NCI-H524 (cell line): Measurements from ENCODE around the gene ABHD10.

Experiments used
- DNase-seq, 2 experiments: peaks; one replicate each; lab custom pipeline; 2025; lab: John Stamatoyannopoulos, UW

The ABHD10 gene

DNA sequence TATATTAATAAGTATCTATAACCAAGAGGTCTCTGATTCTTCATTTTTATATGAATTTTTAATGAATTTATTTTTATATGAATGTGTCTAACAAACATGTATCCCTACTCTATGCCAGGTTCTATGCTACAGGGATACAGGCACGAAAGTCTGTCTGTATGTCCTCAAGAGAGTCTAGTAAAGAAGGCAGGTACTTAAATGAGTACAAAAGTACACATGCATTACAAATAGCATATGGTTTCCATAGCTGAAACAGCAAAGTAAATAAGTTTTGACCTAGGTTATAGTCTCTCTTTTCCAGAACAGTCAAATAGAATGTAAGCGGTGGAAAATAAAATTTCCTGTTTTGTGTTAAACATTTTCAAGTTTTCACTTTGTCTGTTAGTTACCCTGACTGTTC is 13.3 kb upstream of the ABHD10 start:
- no peak for DNase-seq

GRCh38 chr3:111967068-111967467 is 11.8 kb upstream of the ABHD10 start:
- no peak for DNase-seq

GRCh38 chr3:111967651-111968274 is 11.1 kb upstream of the ABHD10 start:
- DNase-seq: peak; percentile 46 to 78

GRCh38 chr3:111968319-111969054 is 10.3 kb upstream of the ABHD10 start:
- DNase-seq: no peak

- no peak for DNase-seq
These were observed 8.4 kb upstream of the ABHD10 start for GRCh38 chr3:111970376-111970775.

DNA sequence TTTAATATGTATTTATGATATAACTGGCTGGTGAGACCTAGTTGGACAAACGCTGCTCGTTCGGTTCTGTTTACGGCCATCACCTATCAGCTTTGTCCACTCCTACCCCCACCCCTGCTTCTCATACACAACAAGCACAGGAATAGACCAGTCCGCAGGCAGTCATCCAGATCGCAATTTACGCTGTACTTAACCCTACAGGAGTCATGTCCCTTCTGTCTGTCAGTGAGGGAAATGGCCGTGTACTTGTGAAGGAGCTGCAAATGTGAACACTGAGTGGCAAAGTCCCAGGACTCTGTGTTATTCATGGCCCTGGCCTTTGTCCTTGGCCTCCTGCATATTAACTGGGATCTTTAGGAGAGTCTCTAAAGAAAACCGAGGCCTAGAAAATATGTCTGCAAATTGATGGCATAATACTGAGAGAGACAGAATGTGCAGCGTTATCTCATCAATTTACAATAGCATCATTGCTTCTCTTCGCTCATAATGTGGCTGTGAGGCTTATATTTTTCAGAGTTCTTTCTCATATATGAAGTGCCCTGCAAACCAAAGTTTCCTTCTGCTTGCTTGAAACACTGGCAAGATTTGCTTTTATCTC is 7.2 kb upstream of the ABHD10 start:
- DNase-seq: no peak

GRCh38 chr3:111972891-111973290 is 5.9 kb upstream of the ABHD10 start:
- DNase-seq: no peak

DNA sequence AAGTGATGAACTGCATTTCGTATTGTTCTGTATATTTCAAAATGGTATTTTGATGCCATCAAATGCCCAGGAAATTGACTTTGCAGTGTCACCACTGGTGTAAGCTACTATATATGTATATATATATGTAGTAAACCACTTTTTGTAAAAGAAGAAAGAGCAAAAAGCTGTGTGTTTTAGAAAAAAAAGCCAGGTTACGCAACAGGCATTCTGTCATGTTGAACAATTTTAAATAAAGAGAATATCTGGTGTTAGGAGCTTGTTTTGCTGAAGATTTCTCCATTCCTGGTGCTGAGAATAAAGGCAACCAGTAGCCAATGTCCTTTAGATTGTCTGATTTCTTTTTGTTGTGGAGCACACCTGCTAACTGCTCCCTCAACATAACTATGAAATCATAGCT is 3.7 kb upstream of the ABHD10 start:
- no peak for DNase-seq

GRCh38 chr3:111976254-111976653 is 2.6 kb upstream of the ABHD10 start:
- DNase-seq: no peak

DNA sequence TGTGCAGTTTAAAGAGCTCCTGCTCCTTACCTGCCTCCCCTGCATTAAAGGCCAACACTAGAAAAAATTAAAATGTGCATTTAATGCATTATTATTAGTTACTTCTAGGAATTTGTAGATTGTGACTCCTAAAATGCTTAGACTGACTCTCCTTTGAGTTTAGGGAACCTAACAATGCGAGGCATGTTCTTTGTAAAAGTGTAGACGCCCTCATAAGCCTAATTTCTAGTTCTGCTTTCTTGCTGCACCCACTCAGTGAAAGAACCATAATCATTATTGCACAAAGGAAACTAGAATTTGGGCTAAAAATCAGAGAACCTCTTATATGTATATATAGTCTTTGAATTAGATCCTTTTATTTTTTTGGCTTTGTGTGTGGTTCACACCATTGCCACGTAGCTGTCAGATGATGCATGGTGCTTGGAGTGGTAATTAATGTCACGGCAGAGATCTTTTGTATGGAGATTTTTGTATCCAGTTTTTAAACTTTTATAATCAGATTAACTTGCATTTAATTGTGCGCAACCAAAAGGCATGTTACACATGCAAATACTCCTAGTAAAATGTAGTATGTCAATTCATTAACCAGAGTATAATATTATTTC is 710 bp downstream of the ABHD10 start:
- DNase-seq: peak in 1 of 2 experiments; percentile 35

DNA sequence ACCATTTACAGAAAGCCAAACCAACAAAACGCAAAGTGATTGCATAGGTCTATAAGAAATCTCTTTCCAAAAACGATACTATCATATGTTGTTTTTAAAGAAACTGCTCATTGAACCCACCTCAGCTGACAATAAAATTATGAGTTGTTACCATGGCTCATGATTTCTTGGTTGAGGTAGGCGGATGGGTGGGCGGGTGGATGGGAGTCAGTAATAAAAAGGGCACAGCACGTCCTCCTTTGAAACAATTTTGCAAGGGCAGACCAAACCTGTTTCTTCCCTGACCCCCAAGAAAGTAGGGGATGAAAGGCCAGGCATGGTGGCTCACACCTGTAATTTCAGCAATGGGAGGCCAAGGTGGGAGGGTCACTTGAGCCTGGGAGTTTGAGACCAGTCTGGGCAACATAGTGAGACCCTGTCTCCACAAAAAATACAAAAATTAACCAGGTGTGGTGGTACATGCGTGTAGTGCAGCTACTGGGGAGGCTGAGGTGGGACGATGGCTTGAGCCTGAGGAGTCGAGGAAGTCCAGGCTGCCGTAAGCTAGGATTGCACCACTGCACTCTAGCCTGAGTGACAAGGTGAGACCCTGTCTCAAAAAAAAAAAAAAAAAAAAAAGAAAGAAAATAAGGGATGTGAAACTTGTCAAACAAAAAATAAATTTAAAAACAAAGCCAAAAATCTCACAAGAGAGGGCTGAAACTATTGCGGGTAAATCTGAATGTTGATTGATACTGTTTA is 2.1 kb downstream of the ABHD10 start:
- no peak for DNase-seq

DNA sequence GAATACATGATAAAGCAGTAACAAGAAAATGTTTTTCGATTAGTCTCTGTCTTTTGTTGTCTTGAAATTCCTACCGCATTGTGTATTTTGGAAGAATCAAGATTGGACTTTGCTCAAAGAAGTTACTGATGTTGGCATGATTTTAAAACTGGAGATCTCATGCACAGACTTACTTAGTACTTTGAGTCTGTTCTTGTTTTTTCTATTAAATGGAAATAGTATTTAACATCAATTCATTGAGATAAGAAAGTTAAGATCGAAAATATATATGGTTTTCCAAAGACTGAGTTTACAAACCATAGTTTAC is 2.6 kb downstream of the ABHD10 start:
- no peak for DNase-seq

- no peak for DNase-seq
These were observed 5.9 kb downstream of the ABHD10 start for GRCh38 chr3:111984636-111985298.

DNA sequence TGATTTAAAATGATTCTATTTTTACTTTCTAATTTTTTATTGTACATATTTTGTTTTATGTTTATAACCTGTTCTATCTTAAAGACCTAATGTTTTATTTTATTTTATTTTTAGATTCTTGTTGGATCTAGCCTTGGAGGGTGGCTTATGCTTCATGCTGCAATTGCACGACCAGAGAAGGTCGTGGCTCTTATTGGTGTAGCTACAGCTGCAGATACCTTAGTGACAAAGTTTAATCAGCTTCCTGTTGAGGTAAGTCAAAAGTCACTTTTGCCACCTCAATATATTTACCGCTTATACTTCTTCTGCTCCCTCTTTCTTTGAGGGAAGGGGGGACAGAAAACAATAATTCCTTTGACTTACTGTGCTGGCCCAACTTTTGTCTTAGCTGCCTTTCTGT is 8.0 kb downstream of the ABHD10 start:
- no peak for DNase-seq

GRCh38 chr3:111989061-111989678 is 10.3 kb downstream of the ABHD10 start:
- DNase-seq: peak; percentile 60 to 72

DNA sequence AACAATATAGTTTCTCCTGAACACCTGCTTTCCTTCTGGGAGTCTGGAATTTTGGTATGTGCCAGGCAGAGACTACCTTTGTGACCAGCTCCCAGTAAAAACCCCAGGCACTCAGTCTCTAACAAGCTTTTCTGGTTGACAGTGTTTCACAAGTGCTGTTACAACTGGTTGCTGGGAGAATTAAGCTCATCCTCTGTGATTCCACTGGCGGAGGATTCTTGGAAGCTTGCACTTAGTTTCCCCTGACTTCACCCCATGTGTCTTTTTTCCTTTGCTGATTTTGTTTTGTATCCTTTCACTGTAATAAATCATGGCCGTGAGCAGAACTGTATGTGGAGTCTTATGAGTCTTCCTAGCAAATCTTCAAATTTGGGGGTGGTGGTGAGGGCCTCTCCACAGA is 14.2 kb downstream of the ABHD10 start:
- no peak for DNase-seq

DNA sequence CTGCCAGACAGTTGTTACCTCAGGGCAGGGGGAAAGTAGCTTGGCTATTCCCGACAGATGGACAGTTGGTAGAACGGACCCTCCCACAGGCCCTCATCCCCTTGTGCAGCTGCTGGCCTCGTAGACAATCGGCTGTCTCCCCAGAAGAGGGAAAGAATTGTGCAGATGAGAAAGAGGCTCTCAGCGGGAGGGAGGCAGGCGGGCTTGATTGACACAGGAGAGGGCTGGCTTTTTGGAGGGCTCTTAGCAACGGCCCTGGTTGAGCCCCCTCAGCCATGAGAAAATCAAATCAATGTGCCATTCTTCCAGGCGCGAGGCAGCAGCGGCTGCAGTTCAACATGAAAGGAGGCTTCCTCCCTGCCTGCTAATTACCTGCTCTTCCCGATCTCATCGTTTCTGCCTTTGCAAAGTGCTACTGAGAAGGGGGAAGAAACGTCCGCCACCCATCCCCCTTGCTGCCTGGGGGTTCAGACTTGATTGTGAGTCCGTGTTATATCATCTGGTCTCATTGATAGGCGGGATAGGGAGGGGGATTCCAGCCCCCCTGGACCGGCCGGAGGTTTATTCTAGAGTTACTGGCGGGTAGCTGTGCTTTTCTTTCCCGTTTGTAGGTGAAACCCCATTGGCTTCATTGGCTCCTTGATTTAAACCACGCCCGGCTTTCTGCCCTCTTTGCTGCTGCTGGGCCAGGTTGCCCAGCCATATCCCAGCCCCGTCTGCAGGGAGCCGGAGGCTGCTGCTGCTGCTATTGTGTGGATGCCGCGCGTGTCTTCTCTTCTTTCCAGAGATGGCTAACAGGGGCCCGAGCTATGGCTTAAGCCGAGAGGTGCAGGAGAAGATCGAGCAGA is 20.0 kb downstream of the ABHD10 start, which contains the start of gene TAGLN3:
Gene TAGLN3, plus strand, starts transcription at position 287 of the 848 bp plus-strand sequence. Its CDS starts 501 bp downstream, at position 788.
- DNase-seq: peak; percentile 99

GRCh38 chr3:111999484-112000324 is 20.9 kb downstream of the ABHD10 start:
- DNase-seq: peak in 1 of 2 experiments; percentile 46

GRCh38 chr3:112000367-112000771 is 21.5 kb downstream of the ABHD10 start:
- no peak for DNase-seq
